Activated CD4-positive, alpha-beta T cell treated with anti-CD3 and anti-CD28 coated beads for 48 hours (primary cell): ENCODE results near the gene DENND4C.

Experiments
- DNase-seq: peaks from one replicate; pipeline ENCODE4 v3.0.0-alpha.2; 2020

The DENND4C gene

GRCh38 chr9:19420877-19421276 is 190.4 kb downstream of the DENND4C start:
- DNase-seq, result no peak
